GM23338 (cell line): ENCODE results near the gene CHRM1. TPM values are rescaled to one million over a fixed set of nuclear protein-coding genes. Genes with fewer than 3 reads are reported as not detected.
"Not testable (repeated sequence)": the region's sequence is repeated elsewhere in the genome, so short reads cannot be mapped to it uniquely, and the experiment has no call there.

Source experiments
- ATAC-seq: fragments of 200-7000 bp; cut with Tn5 transposase; 3 replicates; pipeline ENCODE4 v1.9.1; 2020
- DNase-seq: peaks from one replicate; pipeline ENCODE4 v3.0.0-alpha.2; 2015; ENCODE audit warnings: low spot score
- H2AFZ ChIP-seq: fragments of 200-600 bp; sonication (generic); 2 replicates; pipeline ENCODE4 v1.8.0; 2016; ENCODE audit warnings: antibody characterized with exemption, mild to moderate bottlenecking, moderate library complexity
- H3F3A ChIP-seq: fragments of 200-600 bp; sonication (generic); replicated peaks from 2 replicates; pipeline ENCODE4 v1.8.0; 2017; ENCODE audit warnings: antibody characterized with exemption, mixed run types, low read depth
- H3K27ac ChIP-seq: fragments of 200-600 bp; sonication (generic); 2 replicates; pipeline ENCODE4 v1.6.1; 2016; ENCODE audit warnings: low read depth
- H3K27me3 ChIP-seq: fragments of 200-600 bp; sonication (generic); 2 replicates; pipeline ENCODE4 v1.8.0; 2016; ENCODE audit warnings: mild to moderate bottlenecking, mixed run types, moderate library complexity; ENCODE audit not compliant: insufficient read depth
- H3K36me3 ChIP-seq: fragments of 200-600 bp; sonication (generic); 2 replicates; pipeline ENCODE4 v1.8.0; 2016; ENCODE audit warnings: mild to moderate bottlenecking; ENCODE audit not compliant: insufficient read depth
- H3K4me1 ChIP-seq: fragments of 200-600 bp; sonication (generic); 2 replicates; pipeline ENCODE4 v1.8.0; 2016; ENCODE audit warnings: mild to moderate bottlenecking, moderate library complexity; ENCODE audit not compliant: insufficient read depth
- H3K4me2 ChIP-seq: fragments of 200-600 bp; sonication (generic); 2 replicates; pipeline ENCODE4 v1.7.1; 2017; ENCODE audit warnings: mixed run types
- H3K4me3 ChIP-seq: fragments of 200-600 bp; sonication (generic); 2 replicates; pipeline ENCODE4 v1.6.1; 2016; ENCODE audit warnings: mixed run types
- H3K79me2 ChIP-seq: fragments of 200-600 bp; sonication (generic); replicated peaks from 2 replicates; pipeline ENCODE4 v1.8.0; 2017; ENCODE audit warnings: mild to moderate bottlenecking; ENCODE audit not compliant: insufficient read depth
- H3K9me2 ChIP-seq: fragments of 200-600 bp; sonication (generic); 2 replicates; pipeline ENCODE4 v1.8.0; 2017; ENCODE audit not compliant: insufficient read depth
- H4K20me1 ChIP-seq: fragments of 200-600 bp; sonication (generic); replicated peaks from 2 replicates; pipeline ENCODE4 v1.8.0; 2017; ENCODE audit warnings: mild to moderate bottlenecking; ENCODE audit not compliant: insufficient read depth
- H3K27ac Mint-ChIP-seq: 2 replicates; pipeline ENCODE4 v1.8.0; 2020; ENCODE audit warnings: inconsistent platforms, mild to moderate bottlenecking, moderate library complexity, mixed read lengths
- H3K27me3 Mint-ChIP-seq: 3 replicates; pipeline ENCODE4 v1.8.0; 2022; ENCODE audit warnings: low read depth, mild to moderate bottlenecking, moderate library complexity, mixed read lengths, inconsistent platforms; ENCODE audit not compliant: insufficient read depth, poor library complexity
- H3K36me3 Mint-ChIP-seq: 3 replicates; pipeline ENCODE4 v1.8.0; 2021; ENCODE audit warnings: low read depth, mild to moderate bottlenecking, inconsistent platforms, moderate library complexity, mixed read lengths
- H3K4me1 Mint-ChIP-seq: 3 replicates; pipeline ENCODE4 v1.8.0; 2020; ENCODE audit warnings: mild to moderate bottlenecking, inconsistent platforms, mixed read lengths
- H3K4me3 Mint-ChIP-seq: 3 replicates; pipeline ENCODE4 v1.8.0; 2021; ENCODE audit warnings: moderate library complexity, mild to moderate bottlenecking, inconsistent platforms, mixed read lengths
- H3K9me3 Mint-ChIP-seq: 3 replicates; pipeline ENCODE4 v1.8.0; 2020; ENCODE audit warnings: moderate library complexity, mild to moderate bottlenecking, inconsistent platforms, mixed read lengths
- CREB1 ChIP-seq: fragments of 250-450 bp; sonication (Bioruptor Pico); IDR thresholded peaks from 2 replicates; pipeline ENCODE4 v1.5.0; 2020; ENCODE audit warnings: low read depth, mild to moderate bottlenecking, moderate library complexity
- CTCF ChIP-seq, 2 experiments: fragments of 200-600 bp in 1 of 2; sonication (generic) in 1 of 2; conservative IDR thresholded peaks; 2 replicates each; pipeline versions ENCODE4 v1.5.1 to v1.6.1; 2016 to 2017; ENCODE audit warnings: antibody characterized with exemption in 2 of 2, low read depth in 2 of 2, mild to moderate bottlenecking in 2 of 2, moderate library complexity in 1 of 2
- REST ChIP-seq: IDR thresholded peaks from one replicate; pipeline ENCODE4 v1.6.1; 2018; ENCODE audit warnings: antibody characterized with exemption; ENCODE audit not compliant: unreplicated experiment
- ZNF331 ChIP-seq: fragments of 250-450 bp; sonication (Bioruptor Pico); IDR thresholded peaks from 2 replicates; pipeline ENCODE4 v1.5.0; 2020; ENCODE audit warnings: low read depth, mild to moderate bottlenecking, moderate library complexity
- polyA plus RNA-seq: library from polyadenylated mRNA; unstranded; fragments of >200 nt; fragmentation: Nextera tagmentation; extraction: Ambion mirVana; gene quantifications from 2 replicates; pipeline ENCODE4 v1.2.1, GENCODE V29; 2016
- small RNA-seq: library from RNA; depleted of rRNA; stranded (forward); fragments of <200 nt; gene quantifications from one replicate; pipeline ENCODE3, GENCODE V24; 2014; ENCODE audit warnings: low replicate concordance
- total RNA-seq: library from RNA; depleted of rRNA; stranded (reverse); fragments of >200 nt; shearing (Covaris generic); gene quantifications from 2 replicates; pipeline ENCODE4 v1.2.3, GENCODE V29; 2014; rRNA removed

Gene CHRM1
- total and polyA plus RNA-seq, 2 experiments from 2014 or later = 0.14 to 0.44 TPM

DNA sequence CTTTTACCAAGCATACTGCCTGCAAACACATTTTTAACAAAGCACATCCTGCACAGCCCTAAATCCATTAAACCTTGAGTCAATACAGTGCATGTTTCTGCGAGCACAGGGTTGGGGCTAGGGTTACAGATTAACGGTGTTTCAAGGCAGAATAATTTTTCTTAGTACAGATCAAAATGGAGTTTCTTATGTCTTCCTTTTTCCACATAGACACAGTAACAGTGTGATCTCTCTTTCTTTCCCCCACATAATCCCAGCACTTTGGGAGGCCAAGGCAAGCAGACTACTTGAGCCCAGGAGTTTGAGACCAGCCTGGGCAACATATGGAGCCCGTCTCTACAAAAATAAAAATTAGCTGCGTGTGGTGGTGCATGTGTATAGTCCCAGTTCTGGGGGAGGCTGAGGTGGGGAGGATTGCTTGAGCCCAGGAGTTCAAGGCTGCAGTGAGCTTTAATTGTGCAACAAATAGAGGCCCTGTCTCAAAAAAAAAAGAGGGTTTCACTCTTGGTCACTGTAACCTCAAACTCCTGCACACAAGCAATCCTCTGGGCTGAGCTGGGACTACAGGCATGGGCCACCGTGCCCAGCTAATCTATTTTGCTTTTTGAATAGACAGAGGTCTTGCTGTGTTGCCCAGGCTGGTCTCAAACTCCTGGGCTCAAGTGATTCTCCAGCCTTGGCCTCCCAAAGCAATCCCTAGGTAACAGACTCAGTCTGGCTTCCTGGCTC is 60.2 kb downstream of the CHRM1 start:
- Histone ChIP-seq H3K79me2 (peaks cover 100% of the 10 kb centered on the region), H3K27me3 (no peaks in the 10 kb centered on the region), H3K4me3 (peak overlapping the region; percentile 29; the same call in 1 of the 2 replicates), H3K4me1 (peaks cover 54% of the 10 kb centered on the region), H2AFZ (no peak overlapping the region), H3K36me3 (peaks cover 24% of the 10 kb centered on the region), H4K20me1 (peaks cover 48% of the 10 kb centered on the region), H3F3A (peaks cover 50% of the 10 kb centered on the region), H3K9me2 (no peaks in the 10 kb centered on the region), H3K4me2 (peak overlapping the region; percentile 62; the same call in 1 of the 2 replicates), H3K27ac (peak overlapping the region; percentile 1)
- Mint-ChIP-seq H3K9me3 (no peaks in the 10 kb centered on the region; the same call in 2 of the 3 replicates), H3K27me3 (peaks cover 23% of the 10 kb centered on the region), H3K4me3 (peak overlapping the region; percentile 34; the same call in 2 of the 3 replicates), H3K4me1 (peaks cover 59% of the 10 kb centered on the region), H3K36me3 (peaks cover 81% of the 10 kb centered on the region), H3K27ac (peak overlapping the region; percentile 92)
- no peak for TF ChIP-seq CTCF (conservative IDR thresholded peaks at IDR 0.05; ENCODE audit: low read depth in 2 of 2)
- no peak for TF ChIP-seq CREB1 (CRISPR knock-in tag)
- TF ChIP-seq REST = no peak
- TF ChIP-seq ZNF331 (CRISPR knock-in tag) = no peak
- DNase-seq (no peak), ATAC-seq (no peak)

DNA sequence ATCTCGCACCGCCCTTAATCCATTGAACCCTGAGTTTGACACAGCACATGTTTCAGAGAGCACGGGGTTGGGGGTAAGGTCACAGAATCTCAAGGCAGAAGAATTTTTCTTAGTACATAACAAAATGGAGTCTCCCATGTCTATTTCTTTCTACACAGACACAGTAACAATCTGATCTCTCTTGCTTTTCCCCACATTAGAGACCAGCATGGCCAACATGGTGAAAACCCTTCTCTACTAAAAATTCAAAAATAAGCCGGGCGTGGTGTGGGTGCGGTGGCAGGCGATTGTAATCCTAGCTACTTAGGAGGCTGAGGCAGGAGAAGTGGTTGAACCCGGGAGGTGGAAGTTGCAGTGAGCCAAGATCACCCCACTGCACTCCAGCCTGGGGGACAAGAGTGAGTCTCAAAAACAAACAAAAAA is 61.9 kb downstream of the CHRM1 start:
- peaks cover 37% of the 10 kb centered on the region for H3K27me3 Mint-ChIP-seq
- peaks cover 13% of the 10 kb centered on the region for H3K9me3 Mint-ChIP-seq
- Histone ChIP-seq H3K27ac (peak overlapping the region; percentile 1), H3K79me2 (peaks cover 97% of the 10 kb centered on the region), H3K4me3 (peak overlapping the region; percentile 100; the same call in 1 of the 2 replicates), H3F3A (peaks cover 54% of the 10 kb centered on the region), H3K36me3 (peaks cover 22% of the 10 kb centered on the region), H4K20me1 (peaks cover 42% of the 10 kb centered on the region), H3K4me1 (peaks cover 54% of the 10 kb centered on the region), H3K4me2 (peak overlapping the region; percentile 88)
- H3K9me2 ChIP-seq, DNase-seq, ATAC-seq, H3K27me3 ChIP-seq, H2AFZ ChIP-seq: not testable (repeated sequence)
- peaks cover 86% of the 10 kb centered on the region for H3K36me3 Mint-ChIP-seq
- peaks cover 55% of the 10 kb centered on the region for H3K4me1 Mint-ChIP-seq
- H3K4me3 Mint-ChIP-seq = peak overlapping the region; percentile 98
- peak overlapping the region; percentile 90 for H3K27ac Mint-ChIP-seq

Small RNA genes lying within 50 kb of the gene (small RNA-seq; reads per million reads assigned to genes)
- gene RN7SL259P = not detected

Other genes starting within 250 kb of the CHRM1 start
- 13.0 and 15.9 TPM in 2 replicates for gene UQCC3, start 249.7 kb downstream of the CHRM1 start, total RNA-seq
- 53.9 and 54.7 TPM in 2 replicates for gene UQCC3, start 249.7 kb downstream of the CHRM1 start, polyA plus RNA-seq
- gene LBHD1, start 249.1 kb downstream of the CHRM1 start, total RNA-seq = 2.8 TPM in 2 replicates
- gene LBHD1, start 249.1 kb downstream of the CHRM1 start, polyA plus RNA-seq = 1.5 and 2.9 TPM in 2 replicates
- 62.0 and 132 TPM in 2 replicates for gene UBXN1, start 242.3 kb downstream of the CHRM1 start, total RNA-seq
- 126 and 132 TPM in 2 replicates for gene UBXN1, start 242.3 kb downstream of the CHRM1 start, polyA plus RNA-seq
- gene LRRN4CL, start 231.8 kb downstream of the CHRM1 start, total RNA-seq = 0.12 and 0.21 TPM in 2 replicates
- 0.08 and 0.10 TPM in 2 replicates for gene LRRN4CL, start 231.8 kb downstream of the CHRM1 start, polyA plus RNA-seq
- 49.0 and 60.2 TPM in 2 replicates for gene BSCL2, start 213.9 kb downstream of the CHRM1 start, total RNA-seq
- gene BSCL2, start 213.9 kb downstream of the CHRM1 start, polyA plus RNA-seq = 81.7 and 91.5 TPM in 2 replicates
- 0.82 and 2.1 TPM in 2 replicates for gene GNG3, start 213.7 kb downstream of the CHRM1 start, total RNA-seq
- 5.7 and 7.2 TPM in 2 replicates for gene GNG3, start 213.7 kb downstream of the CHRM1 start, polyA plus RNA-seq
- 18.3 and 21.7 TPM in 2 replicates for gene HNRNPUL2, start 193.9 kb downstream of the CHRM1 start, total RNA-seq
- gene HNRNPUL2, start 193.9 kb downstream of the CHRM1 start, polyA plus RNA-seq = 9.4 and 10.9 TPM in 2 replicates
- 27.5 and 51.4 TPM in 2 replicates for gene TTC9C, start 192.9 kb downstream of the CHRM1 start, total RNA-seq
- gene TTC9C, start 192.9 kb downstream of the CHRM1 start, polyA plus RNA-seq = 42.0 and 42.6 TPM in 2 replicates
- 82.6 and 91.7 TPM in 2 replicates for gene ZBTB3, start 167.2 kb downstream of the CHRM1 start, total RNA-seq
- gene ZBTB3, start 167.2 kb downstream of the CHRM1 start, polyA plus RNA-seq = 47.8 and 52.2 TPM in 2 replicates
- gene POLR2G, start 159.8 kb downstream of the CHRM1 start, total RNA-seq = 101 and 117 TPM in 2 replicates
- 193 and 196 TPM in 2 replicates for gene POLR2G, start 159.8 kb downstream of the CHRM1 start, polyA plus RNA-seq
- 30.6 and 50.6 TPM in 2 replicates for gene TAF6L, start 150.0 kb downstream of the CHRM1 start, total RNA-seq
- gene TAF6L, start 150.0 kb downstream of the CHRM1 start, polyA plus RNA-seq = 21.8 and 23.0 TPM in 2 replicates
- gene TMEM179B, start 134.0 kb downstream of the CHRM1 start, total RNA-seq = 15.3 and 17.5 TPM in 2 replicates
- gene TMEM179B, start 134.0 kb downstream of the CHRM1 start, polyA plus RNA-seq = 10.6 and 16.9 TPM in 2 replicates
- 35.6 and 46.1 TPM in 2 replicates for gene TMEM223, start 129.4 kb downstream of the CHRM1 start, total RNA-seq
- gene TMEM223, start 129.4 kb downstream of the CHRM1 start, polyA plus RNA-seq = 59.6 and 69.1 TPM in 2 replicates
- gene NXF1, start 115.9 kb downstream of the CHRM1 start, total RNA-seq = 31.8 and 33.8 TPM in 2 replicates
- gene NXF1, start 115.9 kb downstream of the CHRM1 start, polyA plus RNA-seq = 31.1 and 31.7 TPM in 2 replicates
- 15.0 and 22.2 TPM in 2 replicates for gene STX5, start 89.3 kb downstream of the CHRM1 start, total RNA-seq
- gene STX5, start 89.3 kb downstream of the CHRM1 start, polyA plus RNA-seq = 7.4 and 7.7 TPM in 2 replicates
- gene TEX54, start 88.5 kb downstream of the CHRM1 start, total RNA-seq = not detected in 2 replicates
- gene TEX54, start 88.5 kb downstream of the CHRM1 start, polyA plus RNA-seq = 1.3 and 1.9 TPM in 2 replicates
- gene WDR74, start 81.8 kb downstream of the CHRM1 start, total RNA-seq = 109 and 136 TPM in 2 replicates
- gene WDR74, start 81.8 kb downstream of the CHRM1 start, polyA plus RNA-seq = 94.4 and 95.8 TPM in 2 replicates
- 375 and 425 TPM in 2 replicates for gene SLC3A2, start 40.5 kb downstream of the CHRM1 start, total RNA-seq
- gene SLC3A2, start 40.5 kb downstream of the CHRM1 start, polyA plus RNA-seq = 240 and 241 TPM in 2 replicates
- gene SLC22A6, start 63.6 kb upstream of the CHRM1 start, total RNA-seq = not detected in 2 replicates
- gene SLC22A6, start 63.6 kb upstream of the CHRM1 start, polyA plus RNA-seq = not detected in 2 replicates
- not detected in 2 replicates for gene SLC22A8, start 94.5 kb upstream of the CHRM1 start, total RNA-seq
- not detected in 2 replicates for gene SLC22A8, start 94.5 kb upstream of the CHRM1 start, polyA plus RNA-seq
- gene SLC22A24, start 222.9 kb upstream of the CHRM1 start, total RNA-seq = not detected in 2 replicates
- gene SLC22A24, start 222.9 kb upstream of the CHRM1 start, polyA plus RNA-seq = not detected in 2 replicates